ENCODE measurements around the gene EGFL8.
A peak's percentile ranks its signal among the peaks of the same experiment; 100 is the strongest.
"Not testable (repeated sequence)": the region's sequence is repeated elsewhere in the genome, so short reads cannot be mapped to it uniquely, and the experiment has no call there.

Gene EGFL8

GRCh38 chr6:32183483-32184083, 19.2 kb downstream of the EGFL8 start:
- no peak for DNase-seq (ENCODE audit: low read depth)

DNA sequence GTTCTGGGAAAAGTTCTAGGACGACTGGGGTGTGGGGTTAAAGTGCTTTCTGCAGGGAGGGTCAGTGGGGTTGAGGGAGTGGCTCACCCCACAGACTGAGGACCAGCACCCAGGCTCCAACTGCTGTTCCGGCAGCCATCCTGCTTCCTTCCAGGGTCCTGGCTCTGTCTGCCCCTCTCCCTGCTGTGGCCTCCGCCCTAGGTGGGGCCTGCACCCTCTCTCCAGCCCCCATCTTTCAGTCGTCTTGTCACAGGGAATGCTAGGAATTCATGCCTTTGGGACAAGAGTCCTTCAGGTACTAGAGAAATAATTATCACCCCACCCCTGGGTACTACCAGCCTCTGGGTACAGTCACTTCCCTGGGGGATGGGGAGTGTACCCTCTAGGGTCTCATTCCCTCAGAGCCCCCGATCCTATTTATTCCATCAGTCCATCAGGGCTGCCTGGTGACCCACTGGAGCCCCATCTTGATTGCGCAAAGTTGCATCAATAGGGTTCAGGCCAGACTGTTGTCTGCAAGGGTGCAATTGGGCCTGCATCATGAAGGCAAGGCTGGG, 19.8 kb downstream of the EGFL8 start, which contains the start of gene AGER:
AGER (minus strand) TSS at position 170 of the 557 bp plus-strand sequence; CDS start at position 139, 31 bp downstream.
- DNase-seq (ENCODE audit: low read depth) = no peak

GRCh38 chr6:32185681-32186131, 21.3 kb downstream of the EGFL8 start:
- DNase-seq (ENCODE audit: low read depth) = not testable (repeated sequence)

- not testable (repeated sequence) for DNase-seq (ENCODE audit: low read depth)
Observed at GRCh38 chr6:32186151-32186840, 21.9 kb downstream of the EGFL8 start.

- no peak for DNase-seq (ENCODE audit: low read depth)
Observed at GRCh38 chr6:32187009-32187709, 22.8 kb downstream of the EGFL8 start.

GRCh38 chr6:32187725-32188380, 23.5 kb downstream of the EGFL8 start:
- not testable (repeated sequence) for DNase-seq (ENCODE audit: low read depth)

GRCh38 chr6:32188381-32189068, 24.1 kb downstream of the EGFL8 start:
- no peak for DNase-seq (ENCODE audit: low read depth)

GRCh38 chr6:32189069-32189741, 24.8 kb downstream of the EGFL8 start:
- DNase-seq (ENCODE audit: low read depth) = no peak

DNA sequence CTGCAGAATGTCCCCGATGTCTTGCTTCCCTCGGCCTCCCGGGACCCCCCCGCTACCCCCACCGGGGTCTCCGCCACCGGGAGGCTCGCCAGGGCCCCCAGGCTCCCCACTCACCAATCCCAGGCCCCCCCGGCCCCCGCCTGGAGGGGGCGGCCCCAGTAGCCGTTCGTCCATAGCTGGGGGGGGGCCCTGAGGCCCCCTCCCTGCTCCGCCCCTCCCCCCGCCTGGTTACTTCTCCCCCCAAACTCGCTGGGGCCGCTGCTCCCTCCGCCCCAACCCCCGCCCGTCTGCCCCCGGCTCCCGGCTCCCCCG, 25.3 kb downstream of the EGFL8 start:
- DNase-seq (ENCODE audit: low read depth) = no peak

GRCh38 chr6:32190054-32190851, 25.9 kb downstream of the EGFL8 start, which contains the start of gene PBX2:
PBX2 (minus strand) TSS chr6:32190202; CDS start chr6:32189915, 287 bp downstream.
- DNase-seq (ENCODE audit: low read depth) = peak; percentile 39

GRCh38 chr6:32190911-32191677, 26.7 kb downstream of the EGFL8 start:
- DNase-seq (ENCODE audit: low read depth) = no peak

DNA sequence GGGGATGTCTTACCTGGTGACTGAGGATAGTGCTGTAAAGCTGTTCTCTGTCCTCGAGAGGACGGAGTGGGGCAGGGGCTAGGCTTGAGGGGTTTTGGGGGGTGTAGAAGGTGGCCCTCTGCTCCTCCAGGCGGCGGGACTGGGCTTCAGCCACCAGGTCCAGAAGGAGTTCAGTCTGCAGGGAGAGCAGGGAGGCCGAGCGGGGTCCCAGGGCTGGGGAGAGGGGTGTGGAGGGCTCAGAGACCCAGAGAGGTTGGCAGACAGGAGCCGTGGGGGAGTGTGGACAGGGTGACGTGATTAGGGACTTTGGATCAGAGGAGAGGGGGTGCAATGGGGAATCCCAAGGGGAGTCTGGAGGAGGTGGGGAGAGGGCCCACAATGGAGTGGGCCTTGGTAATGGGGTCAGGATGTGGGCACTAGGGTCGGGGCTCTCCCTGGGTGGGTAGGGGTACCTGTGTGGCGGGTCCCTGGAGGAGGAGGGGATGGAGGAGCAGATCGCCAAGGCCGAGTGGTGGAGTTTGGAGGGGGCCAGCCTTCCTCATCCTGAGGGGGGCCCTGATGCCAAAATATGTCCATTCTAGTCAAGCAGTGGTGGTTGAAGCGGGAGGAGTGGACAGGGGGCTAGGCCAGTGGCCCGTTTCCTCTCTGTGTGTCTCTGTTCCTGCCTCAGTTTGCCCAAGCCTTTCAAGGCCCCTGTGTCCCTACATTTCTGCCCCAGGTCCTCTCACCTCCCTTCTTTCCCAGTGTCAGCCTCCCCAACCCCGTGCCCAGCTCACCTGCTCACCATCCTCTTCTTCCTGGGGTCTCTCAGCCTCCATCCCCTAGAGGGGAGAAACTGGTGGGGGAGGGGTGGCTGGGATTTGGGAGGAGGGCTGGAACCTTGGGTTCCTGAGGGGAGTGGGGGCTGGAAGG, 27.6 kb downstream of the EGFL8 start:
- DNase-seq (ENCODE audit: low read depth) = no peak

DNA sequence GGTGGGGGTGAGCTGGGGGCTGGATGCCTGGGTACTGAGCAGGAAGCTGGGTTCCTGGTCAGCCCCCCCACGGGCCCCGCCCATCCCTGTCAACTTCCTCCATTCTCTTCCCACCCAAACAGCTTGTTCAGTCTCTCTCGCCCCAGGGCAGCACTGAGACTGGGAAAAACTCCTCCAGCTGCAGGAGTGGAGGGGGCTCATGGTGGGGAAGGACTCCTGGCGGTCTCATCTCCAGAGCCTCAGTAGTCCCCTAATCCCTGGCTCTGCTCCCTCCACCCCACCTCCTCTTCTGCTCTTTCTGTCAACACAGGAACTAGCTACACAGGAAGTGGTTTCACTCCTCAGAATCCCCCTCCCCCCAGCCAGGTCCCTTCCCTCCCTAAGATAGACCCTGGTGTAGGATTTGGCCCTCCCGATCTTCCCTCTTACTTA, 28.2 kb downstream of the EGFL8 start, which contains the start of gene GPSM3:
GPSM3 (minus strand) TSS at position 36 of the 432 bp plus-strand sequence. CDS start 130 bp downstream, outside the sequence.
- no peak for DNase-seq (ENCODE audit: low read depth)

- not testable (repeated sequence) for DNase-seq (ENCODE audit: low read depth)
Observed at GRCh38 chr6:32193096-32193495, 28.7 kb downstream of the EGFL8 start.

DNA sequence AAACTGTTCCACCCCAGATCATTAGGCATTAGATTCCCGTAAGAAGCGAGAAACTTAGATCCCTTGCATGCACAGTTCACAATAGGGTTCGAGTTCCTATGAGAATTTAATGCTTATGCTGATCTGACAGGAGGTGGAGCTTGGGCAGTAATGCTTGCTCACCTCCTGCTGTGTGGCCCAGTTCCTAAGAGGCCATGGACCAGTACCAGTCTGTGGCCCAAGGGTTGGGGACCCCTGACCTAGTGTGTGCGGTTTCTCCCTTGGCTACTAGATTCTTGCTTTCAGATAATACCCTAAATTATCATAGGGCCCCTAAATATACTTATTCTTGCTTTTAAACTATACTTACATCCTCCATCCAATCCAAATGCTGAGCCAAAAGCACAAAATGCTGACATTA, 30.0 kb downstream of the EGFL8 start:
- DNase-seq (ENCODE audit: low read depth) = no peak

DNA sequence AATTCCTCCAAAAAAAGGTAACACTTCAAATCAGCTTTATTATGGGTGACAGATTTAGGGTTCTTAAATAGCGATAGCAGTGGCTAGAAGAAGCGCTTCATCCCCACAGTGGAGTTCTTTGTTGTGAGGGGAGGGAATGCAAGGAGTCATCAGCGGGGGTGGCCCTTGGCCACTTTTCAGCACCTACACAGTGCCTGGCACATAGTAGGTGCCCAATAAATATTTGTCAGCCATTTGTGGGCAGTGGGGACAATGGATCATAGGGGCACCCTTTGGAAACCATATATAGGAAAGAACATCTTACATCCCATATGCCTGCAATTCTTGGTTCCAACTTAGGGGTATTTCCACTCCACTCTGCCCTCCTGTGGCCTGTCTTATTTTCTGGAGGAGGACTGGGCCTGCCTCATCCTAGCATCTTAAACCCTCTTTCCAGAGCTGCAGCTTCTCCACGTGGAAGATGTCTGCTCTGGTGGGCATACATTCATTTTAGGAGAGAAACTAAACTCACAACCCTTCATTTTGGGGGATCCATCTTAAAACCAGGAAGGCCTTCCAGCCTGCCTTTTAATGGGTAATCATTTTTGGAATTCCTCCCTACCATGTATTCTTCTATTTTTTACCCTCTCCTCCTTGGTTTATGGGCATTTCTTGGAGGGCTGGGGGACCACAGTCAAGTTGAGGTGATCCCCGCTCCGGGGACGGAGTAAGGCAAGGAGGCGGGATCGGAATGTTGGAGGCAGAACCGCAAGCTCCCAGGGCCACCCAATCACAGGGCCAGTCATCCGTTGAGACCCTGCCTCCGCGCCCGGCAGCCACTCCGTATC, 30.6 kb downstream of the EGFL8 start:
- no peak for DNase-seq (ENCODE audit: low read depth)

GRCh38 chr6:32195652-32195901, 31.2 kb downstream of the EGFL8 start:
- peak; percentile 100 for DNase-seq (ENCODE audit: low read depth)

Data from stimulated activated CD8-positive, alpha-beta memory T cell treated with anti-CD3 and anti-CD28 coated beads, Interleukin-15, amount 100 ng/mL, for 24 hours (primary cell).